IPS-NIHi7 (cell line): ENCODE data around the gene DTD1.

Experiments used
- DNase-seq: peaks from one replicate; pipeline ENCODE4 v3.0.0; 2012; ENCODE audit warnings: mixed read lengths; ENCODE audit errors: extremely low spot score

Gene DTD1

DNA sequence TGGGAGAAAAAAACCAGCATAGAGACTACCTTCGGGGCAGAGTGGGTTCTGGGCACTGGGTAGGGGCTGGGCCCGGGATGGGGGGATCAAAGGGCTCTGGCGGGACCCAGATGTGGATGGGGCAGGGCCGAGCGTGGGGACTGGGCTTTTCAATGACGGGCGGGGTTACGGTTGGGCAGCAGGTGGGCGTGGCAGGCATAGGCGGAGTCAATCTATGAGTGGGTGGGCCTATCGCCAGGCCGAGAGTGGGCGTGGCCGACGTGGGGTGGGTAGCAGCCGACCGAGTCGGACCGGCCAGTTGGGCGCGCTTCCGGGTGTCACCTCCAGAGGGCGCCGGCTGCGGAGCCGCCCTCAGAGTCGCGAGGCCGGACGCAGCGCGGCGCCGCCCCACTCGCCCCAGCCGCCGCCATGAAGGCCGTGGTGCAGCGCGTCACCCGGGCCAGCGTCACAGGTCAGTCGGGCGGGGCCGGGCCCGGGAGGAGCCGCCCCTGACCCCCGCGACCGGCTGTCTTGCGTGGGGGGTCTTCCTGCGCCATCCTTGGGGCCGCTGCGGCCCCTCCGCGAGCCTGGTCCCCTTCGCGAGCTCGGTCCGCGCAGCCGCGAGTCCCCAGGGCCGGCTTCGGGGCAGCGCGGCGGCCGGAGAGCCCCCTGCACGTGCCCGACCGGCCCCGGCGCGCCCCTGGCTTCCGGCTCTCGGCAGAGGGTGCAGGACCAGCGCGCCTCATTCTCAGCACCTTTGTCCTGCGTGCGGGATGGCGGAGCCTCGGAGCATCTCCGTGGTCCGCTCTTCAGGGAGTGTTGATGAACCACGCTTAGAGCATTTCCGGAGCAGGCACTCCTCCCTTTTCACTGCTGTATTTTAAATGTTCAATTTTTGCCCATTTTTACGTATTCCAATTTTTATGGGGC is at the start of gene DTD1:
Gene DTD1, plus strand, starts transcription at position 390 of the 909 bp plus-strand sequence. Its CDS starts 19 bp downstream, at position 409.
- peak; percentile 97 for DNase-seq

DNA sequence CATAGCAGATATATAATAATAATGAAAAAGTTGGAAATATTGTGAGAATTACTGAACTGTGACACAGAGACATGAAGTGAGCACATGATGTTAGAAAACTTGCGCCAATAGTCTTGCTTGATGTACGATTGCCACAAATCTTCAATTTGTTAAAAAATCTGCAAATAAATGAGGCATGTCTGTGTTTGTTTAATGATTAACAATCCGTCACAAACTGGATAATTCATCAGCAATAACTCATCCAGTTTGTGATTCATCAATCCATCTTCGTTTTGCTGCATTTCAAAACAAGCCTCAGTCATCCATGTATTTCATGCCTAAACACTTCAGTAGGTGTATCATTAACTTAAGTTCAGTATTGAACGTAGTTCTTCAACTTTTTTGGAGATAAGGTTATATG is 46.1 kb upstream of the DTD1 start:
- no peak for DNase-seq

DNA sequence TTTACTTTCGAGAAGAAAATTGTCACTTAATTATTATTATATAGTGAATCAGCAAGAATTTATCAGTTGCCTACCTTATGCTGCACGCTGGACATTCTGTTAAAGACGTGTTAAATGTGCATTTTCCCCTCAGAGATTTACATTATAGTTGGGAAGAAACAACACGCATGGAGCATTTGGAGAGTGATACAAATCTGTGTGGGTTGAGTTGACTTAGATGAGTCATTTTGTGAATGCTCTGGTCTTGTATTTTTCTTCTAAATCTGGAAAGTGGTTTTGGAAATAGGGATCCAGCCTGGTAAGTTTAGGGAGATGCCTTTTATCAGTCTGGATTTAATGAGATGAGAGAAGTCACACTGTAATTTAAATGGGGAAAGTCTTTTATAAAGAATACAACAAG is 44.6 kb upstream of the DTD1 start:
- DNase-seq: no peak

- no peak for DNase-seq
These were observed 43.9 kb upstream of the DTD1 start for GRCh38 chr20:18543932-18544331.

GRCh38 chr20:18545566-18545965 is 42.3 kb upstream of the DTD1 start:
- DNase-seq: no peak

DNA sequence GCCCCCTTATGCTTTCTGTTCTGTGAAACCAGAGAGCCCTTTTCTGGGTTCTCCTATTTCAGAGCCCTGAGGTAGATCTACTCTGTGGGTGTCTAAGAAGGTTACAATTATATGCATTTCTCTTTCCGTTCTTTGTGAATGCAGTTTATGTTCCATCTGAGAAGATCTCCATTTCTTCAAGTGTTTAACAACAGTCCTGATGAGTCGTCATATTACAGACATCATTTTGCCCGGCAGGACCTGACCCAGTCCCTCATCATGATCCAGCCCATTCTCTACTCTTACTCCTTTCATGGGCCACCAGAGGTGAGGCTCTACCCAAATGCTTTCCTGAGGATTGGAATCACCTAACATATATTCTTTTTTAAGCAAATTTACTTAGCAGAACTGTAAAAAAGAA is 39.4 kb upstream of the DTD1 start:
- no peak for DNase-seq

GRCh38 chr20:18553746-18554145 is 34.1 kb upstream of the DTD1 start:
- DNase-seq: no peak

- peak; percentile 97 for DNase-seq
These were observed 20.7 kb upstream of the DTD1 start, which contains the start of gene SMIM26 for GRCh38 chr20:18566892-18567738. Gene SMIM26 (plus strand): TSS chr20:18567432. CDS start chr20:18567479, 47 bp downstream.

DNA sequence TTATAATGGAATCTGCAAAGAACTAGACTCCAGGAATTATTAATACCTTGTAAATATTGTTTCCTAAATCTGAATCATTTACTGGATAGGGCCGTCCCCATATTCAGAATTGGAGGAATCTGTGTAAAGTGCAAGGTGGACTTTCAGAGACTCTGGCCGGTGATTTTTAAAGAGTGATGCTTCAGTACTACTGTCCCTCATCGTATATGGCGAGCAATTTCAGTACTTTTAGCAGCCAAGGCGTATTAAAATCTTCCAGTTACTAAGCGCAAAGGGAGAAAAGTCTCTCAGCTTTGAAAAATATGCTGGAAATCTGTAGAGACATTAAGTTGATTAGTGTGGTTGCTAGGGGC is 20.1 kb upstream of the DTD1 start:
- no peak for DNase-seq

- no peak for DNase-seq
These were observed 16.8 kb upstream of the DTD1 start for GRCh38 chr20:18571009-18571408.

DNA sequence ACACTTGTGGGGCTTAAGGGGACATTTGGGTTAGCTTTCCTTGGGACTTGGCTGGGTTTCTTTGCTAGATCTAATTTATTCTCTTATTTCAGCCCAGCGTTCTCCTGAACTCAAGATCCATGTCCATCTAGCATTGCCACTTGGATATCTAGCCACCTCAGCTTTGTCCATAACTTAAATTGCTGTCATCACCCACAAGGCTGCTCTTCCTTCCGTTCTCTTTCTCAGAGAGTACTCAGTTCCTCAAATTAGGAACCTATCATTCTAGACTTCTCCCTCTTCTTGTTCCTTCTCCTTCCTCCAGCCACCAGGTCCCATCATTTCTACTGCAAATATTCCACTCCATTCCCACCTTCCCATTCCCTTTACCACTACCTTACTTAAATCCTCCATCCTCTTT is 16.3 kb upstream of the DTD1 start:
- no peak for DNase-seq

- no peak for DNase-seq
These were observed 9.9 kb upstream of the DTD1 start for GRCh38 chr20:18577942-18578341.

DNA sequence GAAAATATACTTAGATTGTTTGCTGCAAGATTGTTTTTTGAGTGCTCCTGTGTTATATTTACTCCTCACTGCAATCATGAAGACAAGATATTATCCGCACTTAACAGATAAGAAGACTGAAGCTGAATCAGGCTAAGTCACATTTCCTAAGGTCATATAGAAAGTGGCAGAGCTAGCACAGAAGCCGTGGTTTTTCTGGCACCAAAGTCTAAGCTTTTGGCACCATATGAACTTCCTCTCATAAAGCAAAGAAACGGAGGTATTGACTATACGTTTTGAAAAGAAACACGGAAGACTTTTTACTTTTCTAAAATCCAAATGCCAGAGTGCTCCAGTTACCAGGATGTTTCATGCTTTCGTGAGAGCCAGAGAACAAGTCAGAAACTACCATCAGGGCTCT is 9.3 kb upstream of the DTD1 start:
- no peak for DNase-seq

DNA sequence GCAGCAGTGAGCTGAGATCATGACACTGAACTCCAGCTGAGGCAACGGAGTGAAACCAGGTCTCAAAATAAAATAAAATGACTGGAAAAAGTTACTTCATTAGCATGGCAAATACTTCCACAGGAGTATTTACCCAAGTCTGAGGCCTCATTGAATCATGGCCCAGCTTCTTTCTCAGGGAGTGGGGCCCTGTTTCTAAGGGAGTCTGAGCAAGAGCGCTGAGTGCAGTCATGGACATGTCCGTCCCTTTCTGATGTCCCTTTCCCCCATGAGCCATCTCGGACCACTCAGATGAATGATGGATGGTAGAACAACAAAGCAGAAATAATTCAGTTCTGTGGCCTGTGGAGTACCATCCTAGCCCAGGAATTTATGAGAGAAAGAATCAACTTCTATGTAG is 7.8 kb upstream of the DTD1 start:
- DNase-seq: no peak

DNA sequence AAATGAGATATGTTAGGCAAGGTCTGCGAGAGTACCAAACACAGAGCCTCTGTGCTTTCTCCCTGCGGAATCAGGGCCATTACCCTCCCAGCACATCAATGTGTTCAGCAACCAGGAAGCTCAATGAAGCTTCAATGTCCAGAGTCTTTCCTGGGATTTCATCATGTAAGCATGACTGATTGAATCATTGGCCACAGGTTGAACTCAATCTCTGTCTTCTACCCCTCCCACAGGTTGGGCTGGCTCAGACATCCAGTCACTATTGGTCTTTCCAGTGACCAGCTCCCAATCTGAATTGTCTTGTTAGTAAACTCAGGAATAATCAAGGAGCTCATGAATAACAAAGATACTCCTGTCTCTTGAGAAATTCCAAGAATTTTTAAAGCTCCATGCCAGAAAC is 2.7 kb upstream of the DTD1 start:
- peak; percentile 29 for DNase-seq

DNA sequence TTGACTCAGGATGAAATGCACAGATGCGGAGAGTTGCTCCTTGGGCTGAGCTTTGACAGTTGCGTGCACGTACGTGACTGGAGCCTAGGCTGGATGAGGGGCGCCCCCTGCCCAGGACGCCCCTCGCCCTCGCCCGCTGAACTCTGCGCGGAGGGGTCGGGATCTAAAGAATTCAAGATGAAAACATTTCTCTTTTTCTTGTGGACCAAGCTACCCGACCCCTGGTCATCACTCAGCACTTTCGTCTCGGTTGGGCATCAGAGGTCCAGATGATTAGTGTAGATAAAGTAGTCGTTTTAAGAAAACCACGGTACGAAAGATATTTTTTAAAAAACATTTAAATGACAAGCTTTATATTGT is 700 bp downstream of the DTD1 start:
- no peak for DNase-seq

DNA sequence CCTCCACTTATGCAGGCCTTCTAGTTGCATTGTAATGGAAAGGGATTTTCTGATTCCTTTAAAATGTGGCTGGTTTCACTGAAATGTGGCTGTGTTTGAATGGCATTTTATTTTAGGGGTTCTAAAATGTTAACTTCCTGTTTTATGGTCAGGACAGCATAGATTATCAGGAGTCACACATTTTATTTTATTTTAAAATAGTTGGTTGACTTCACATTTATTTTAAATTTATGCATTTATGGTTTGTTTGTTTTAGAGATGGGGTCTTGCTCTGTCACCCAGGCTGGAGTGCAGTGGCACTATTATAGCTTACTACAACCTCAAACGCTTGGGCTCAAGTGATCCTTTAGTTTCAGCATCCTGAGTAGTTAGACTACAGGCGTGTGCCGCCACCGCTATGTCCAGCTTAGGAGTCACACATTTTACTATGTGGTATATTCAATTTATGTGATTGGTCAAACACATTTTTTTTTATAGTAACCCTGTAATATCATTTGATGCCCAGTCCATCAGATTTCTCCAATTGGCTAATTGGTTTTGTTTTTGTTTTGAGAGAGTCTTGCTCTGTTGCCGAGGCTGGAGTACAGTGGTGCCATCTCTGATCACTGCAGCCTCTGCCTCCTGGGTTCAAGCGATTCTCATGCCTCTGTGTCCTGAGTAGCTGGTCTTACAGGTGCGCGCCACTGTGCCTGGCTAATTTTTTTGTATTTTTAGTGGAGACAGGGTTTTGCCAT is 2.3 kb downstream of the DTD1 start:
- DNase-seq: no peak

- no peak for DNase-seq
These were observed 8.4 kb downstream of the DTD1 start for GRCh38 chr20:18596270-18596669.

DNA sequence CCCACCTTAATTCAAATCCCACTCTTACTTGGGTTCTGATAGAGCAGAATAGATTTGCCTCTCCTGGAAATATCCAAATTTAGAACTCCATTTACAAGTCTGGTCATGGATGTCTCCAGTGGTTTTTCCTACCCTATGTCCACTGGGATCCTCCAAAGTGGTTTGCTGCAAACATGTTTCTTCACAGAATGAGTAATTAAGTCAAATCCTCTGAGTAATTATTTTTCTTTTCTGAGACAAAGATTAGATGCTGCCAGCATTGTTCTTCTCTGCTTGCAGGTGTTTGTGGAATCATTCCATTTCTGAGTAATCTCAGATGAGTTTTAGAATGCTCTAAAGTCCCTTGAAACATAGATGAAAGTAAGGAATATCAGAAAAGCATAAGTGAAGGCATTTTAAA is 21.9 kb downstream of the DTD1 start:
- no peak for DNase-seq

- peak; percentile 30 for DNase-seq
These were observed 23.6 kb downstream of the DTD1 start for GRCh38 chr20:18611492-18611891.

DNA sequence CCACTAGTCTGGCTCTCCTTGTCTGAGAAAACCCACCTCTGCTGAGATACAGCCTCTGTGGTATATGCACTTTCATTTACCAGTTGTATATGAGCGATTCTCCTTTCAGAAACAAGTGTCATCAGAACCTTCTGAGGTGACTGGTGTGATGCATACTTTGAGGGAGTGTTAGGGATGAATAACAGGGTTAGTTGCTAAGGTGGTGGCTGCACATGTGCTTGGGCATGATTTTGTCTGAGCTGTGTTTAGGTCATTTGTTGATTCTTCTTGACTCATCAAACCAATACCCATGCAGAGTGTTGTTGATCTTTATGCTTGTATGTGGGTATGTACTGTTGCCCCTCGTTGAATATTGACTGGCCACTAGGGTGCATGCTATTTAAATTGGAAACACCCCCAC is 25.7 kb downstream of the DTD1 start:
- no peak for DNase-seq

DNA sequence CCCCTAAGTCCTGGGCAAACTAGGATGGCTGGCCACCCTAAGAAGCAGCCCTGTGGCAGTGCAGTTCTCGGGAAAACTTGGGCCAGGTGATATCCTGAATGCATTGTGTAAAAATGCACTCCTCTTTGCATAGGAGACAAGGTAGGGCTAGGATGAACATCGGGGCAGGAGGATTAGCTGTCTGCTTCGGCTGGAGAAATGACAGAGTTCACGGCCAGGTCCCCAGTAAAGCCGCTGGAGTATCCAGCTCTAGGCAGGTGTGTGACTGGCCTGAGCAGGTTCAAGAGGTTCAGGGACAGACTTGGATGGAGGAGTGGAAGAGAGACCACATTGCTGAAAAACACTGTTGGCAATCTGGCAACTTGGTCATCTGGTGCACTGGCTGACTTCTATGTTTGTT is 26.4 kb downstream of the DTD1 start:
- no peak for DNase-seq
